ENCODE data around the gene RB1. TPM values are rescaled to one million over a fixed set of nuclear protein-coding genes. Genes with fewer than 3 reads are reported as not detected.

The RB1 gene
- total RNA-seq, 2 donors from 2014 or later, result 18.7 to 20.1 TPM

DNA sequence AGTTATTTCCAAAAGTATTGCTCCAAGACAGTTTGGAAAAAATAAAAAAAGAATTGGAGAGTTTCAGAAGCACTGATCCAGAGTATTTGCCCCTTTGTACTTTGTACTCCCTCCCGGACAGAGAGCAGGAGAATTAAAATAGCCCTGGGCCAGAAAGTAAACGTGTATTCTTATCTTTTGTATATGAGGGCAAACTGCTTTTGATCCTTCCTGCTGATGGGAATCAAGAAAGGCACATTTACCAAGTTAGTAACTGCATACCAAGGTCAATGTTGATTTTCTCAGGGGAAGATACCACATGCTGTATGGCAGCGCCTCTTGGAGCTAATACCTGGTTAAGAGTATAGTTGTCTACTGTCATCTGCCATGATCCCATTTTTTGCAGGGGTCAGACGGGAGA, 10.9 kb upstream of the RB1 start:
- Histone ChIP-seq H3K27me3 (ENCODE audit: control insufficient read depth, insufficient read depth, low read length, poor library complexity, severe bottlenecking) (peaks cover 24% of the 10 kb centered on the region), H3K27ac (ENCODE audit: low read depth, low read length) (no peak overlapping the region), H3K9ac (ENCODE audit: extremely low read depth, low read length, poor library complexity, severe bottlenecking) (no peak overlapping the region), H3K36me3 (ENCODE audit: control insufficient read depth, insufficient read depth, low read length) (no peaks in the 10 kb centered on the region), H3K4me3 (ENCODE audit: low read length) (no peak overlapping the region), H3K4me1 (ENCODE audit: control insufficient read depth, insufficient read depth, low read length) (peaks cover 3% of the 10 kb centered on the region), H3K9me3 (ENCODE audit: control insufficient read depth, low read length) (no peaks in the 10 kb centered on the region)
- no peak overlapping the region for H3K4me3 Mint-ChIP-seq
- H3K9me3 Mint-ChIP-seq, result no peaks in the 10 kb centered on the region
- no peaks in the 10 kb centered on the region for H3K36me3 Mint-ChIP-seq (ENCODE audit: low read depth)
- H3K4me1 Mint-ChIP-seq, result peaks cover 6% of the 10 kb centered on the region
- 90 to 92% methylated on average over 4 of the region's 4 CpGs for WGBS, 2 experiments (ENCODE audit: insufficient coverage in 1 of 2, insufficient read length in 1 of 2)
- H3K27me3 Mint-ChIP-seq (ENCODE audit: insufficient read depth), result peaks cover 11% of the 10 kb centered on the region
- TF ChIP-seq, protein P1, sequence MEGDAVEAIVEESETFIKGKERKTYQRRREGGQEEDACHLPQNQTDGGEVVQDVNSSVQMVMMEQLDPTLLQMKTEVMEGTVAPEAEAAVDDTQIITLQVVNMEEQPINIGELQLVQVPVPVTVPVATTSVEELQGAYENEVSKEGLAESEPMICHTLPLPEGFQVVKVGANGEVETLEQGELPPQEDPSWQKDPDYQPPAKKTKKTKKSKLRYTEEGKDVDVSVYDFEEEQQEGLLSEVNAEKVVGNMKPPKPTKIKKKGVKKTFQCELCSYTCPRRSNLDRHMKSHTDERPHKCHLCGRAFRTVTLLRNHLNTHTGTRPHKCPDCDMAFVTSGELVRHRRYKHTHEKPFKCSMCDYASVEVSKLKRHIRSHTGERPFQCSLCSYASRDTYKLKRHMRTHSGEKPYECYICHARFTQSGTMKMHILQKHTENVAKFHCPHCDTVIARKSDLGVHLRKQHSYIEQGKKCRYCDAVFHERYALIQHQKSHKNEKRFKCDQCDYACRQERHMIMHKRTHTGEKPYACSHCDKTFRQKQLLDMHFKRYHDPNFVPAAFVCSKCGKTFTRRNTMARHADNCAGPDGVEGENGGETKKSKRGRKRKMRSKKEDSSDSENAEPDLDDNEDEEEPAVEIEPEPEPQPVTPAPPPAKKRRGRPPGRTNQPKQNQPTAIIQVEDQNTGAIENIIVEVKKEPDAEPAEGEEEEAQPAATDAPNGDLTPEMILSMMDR (conservative IDR thresholded peaks at IDR 0.05), result no peak
- H3K27ac Mint-ChIP-seq, result no peak overlapping the region
- no peak for DNase-seq

DNA sequence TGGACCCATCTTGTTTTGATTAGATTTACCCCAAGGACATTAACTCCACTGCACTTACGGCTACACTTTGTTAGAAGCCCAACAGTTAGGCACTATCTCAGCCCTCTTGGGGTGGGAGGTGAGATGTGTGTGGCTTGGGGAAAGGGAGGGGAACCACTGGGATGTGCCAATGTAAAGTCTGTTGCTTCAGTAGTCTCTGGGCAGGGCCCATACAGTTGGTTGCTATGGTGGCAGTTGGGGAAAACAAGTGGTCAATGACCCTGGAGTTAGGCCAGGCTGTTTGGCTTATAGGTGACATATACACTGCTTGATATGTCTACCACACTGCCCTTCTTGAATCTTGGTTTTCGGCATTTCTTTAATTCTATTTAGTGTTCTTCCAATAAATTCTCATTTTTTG, 8.9 kb upstream of the RB1 start:
- no peaks in the 10 kb centered on the region for H3K9me3 Mint-ChIP-seq
- TF ChIP-seq, protein P1 (conservative IDR thresholded peaks at IDR 0.05), result no peak
- Histone ChIP-seq H3K9me3 (ENCODE audit: control insufficient read depth, low read length) (no peaks in the 10 kb centered on the region), H3K4me3 (ENCODE audit: low read length) (no peak overlapping the region), H3K36me3 (ENCODE audit: control insufficient read depth, insufficient read depth, low read length) (no peaks in the 10 kb centered on the region), H3K27me3 (ENCODE audit: control insufficient read depth, insufficient read depth, low read length, poor library complexity, severe bottlenecking) (peaks cover 18% of the 10 kb centered on the region), H3K4me1 (ENCODE audit: control insufficient read depth, insufficient read depth, low read length) (peaks cover 2% of the 10 kb centered on the region), H3K9ac (ENCODE audit: extremely low read depth, low read length, poor library complexity, severe bottlenecking) (no peak overlapping the region), H3K27ac (ENCODE audit: low read depth, low read length) (no peak overlapping the region)
- H3K4me3 Mint-ChIP-seq, result no peak overlapping the region
- H3K27ac Mint-ChIP-seq, result no peak overlapping the region
- 96 to 100% methylated on average over 1 to 2 of the region's 2 CpGs for WGBS, 2 experiments (ENCODE audit: insufficient coverage in 1 of 2, insufficient read length in 1 of 2)
- H3K4me1 Mint-ChIP-seq, result peaks cover 6% of the 10 kb centered on the region
- H3K36me3 Mint-ChIP-seq (ENCODE audit: low read depth), result no peaks in the 10 kb centered on the region
- peaks cover 9% of the 10 kb centered on the region for H3K27me3 Mint-ChIP-seq (ENCODE audit: insufficient read depth)
- DNase-seq, result no peak

DNA sequence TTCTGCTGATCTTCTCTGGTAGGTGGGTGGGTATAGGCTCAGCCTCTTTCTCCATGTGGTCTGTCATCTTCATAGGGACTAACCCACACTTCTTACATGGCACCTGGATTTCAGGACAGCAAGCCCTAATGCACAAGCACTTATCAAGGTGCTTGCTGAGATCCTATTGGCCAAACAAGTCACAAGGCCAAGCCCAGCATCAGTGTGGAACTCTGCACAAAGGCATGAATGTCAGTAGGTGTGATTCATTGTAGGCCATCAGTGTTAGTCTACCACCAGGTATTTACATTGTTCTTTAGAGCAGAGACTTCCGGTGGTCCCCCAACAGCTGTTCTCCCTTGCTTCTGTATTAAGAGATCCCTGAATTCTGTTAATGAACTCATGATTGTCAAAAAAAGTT, 8.3 kb upstream of the RB1 start:
- DNase-seq, result no peak
- Histone ChIP-seq H3K9ac (ENCODE audit: extremely low read depth, low read length, poor library complexity, severe bottlenecking) (no peak overlapping the region), H3K9me3 (ENCODE audit: control insufficient read depth, low read length) (no peaks in the 10 kb centered on the region), H3K36me3 (ENCODE audit: control insufficient read depth, insufficient read depth, low read length) (no peaks in the 10 kb centered on the region), H3K27ac (ENCODE audit: low read depth, low read length) (no peak overlapping the region), H3K4me3 (ENCODE audit: low read length) (no peak overlapping the region), H3K4me1 (ENCODE audit: control insufficient read depth, insufficient read depth, low read length) (peaks cover 2% of the 10 kb centered on the region), H3K27me3 (ENCODE audit: control insufficient read depth, insufficient read depth, low read length, poor library complexity, severe bottlenecking) (peaks cover 12% of the 10 kb centered on the region)
- Mint-ChIP-seq H3K27me3 (ENCODE audit: insufficient read depth) (peaks cover 7% of the 10 kb centered on the region), H3K4me3 (no peak overlapping the region), H3K4me1 (peaks cover 6% of the 10 kb centered on the region), H3K27ac (no peak overlapping the region), H3K9me3 (no peaks in the 10 kb centered on the region), H3K36me3 (ENCODE audit: low read depth) (no peaks in the 10 kb centered on the region)
- TF ChIP-seq, protein P1 (conservative IDR thresholded peaks at IDR 0.05), result no peak
- WGBS, 2 experiments (ENCODE audit: insufficient coverage in 1 of 2, insufficient read length in 1 of 2), result 90% methylated on average over 1 of the region's 1 CpG; no CpG with 5 or more reads in 1 of the 2 experiments
